NT2/D1 (cell line): ENCODE data around the gene MX1.

Experiments used
- YY1 ChIP-seq: IDR thresholded peaks from 2 replicates; pipeline ENCODE4 v1.6.1; 2011; ENCODE audit not compliant: insufficient read length, insufficient read depth
- ZNF274 ChIP-seq: IDR thresholded peaks from 2 replicates; pipeline ENCODE4 v1.6.1; 2011; ENCODE audit warnings: mild to moderate bottlenecking, low read depth, low read length

DNA sequence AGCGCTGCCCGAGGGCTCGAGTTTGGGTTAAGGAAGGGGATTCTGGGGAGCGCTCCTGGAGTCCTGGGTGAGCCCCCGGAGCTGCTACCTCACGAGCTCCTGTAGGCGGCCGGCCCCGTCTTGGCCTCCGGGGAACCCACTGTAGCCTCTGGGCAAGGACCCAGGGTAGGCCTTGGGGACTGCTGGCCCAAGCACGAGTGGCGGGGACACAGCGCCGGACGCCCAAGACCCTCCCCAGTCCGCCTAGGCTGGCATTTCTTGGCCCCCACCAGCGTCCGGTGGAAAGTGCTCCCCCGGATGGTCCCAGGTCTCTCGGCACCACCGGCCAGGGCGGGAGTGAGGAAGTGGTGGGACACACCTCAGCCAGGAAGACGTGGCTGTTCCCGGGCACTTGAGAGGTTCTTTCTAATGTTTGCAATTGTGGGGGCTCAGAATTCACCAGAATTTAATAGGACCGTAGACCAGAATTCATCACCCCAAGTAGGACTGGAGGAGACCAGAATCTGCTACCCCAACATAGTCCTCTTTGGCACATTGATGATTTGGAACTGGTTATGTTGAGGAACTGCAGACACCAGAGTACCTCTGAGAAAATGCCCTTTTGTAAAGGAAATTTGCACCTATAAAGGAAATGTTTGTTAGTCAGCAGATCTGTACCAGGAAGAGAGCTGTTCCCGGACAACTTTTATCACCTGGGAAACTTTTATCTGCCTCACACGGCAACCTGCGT, 82.5 kb downstream of the MX1 start:
- TF ChIP-seq ZNF274 (no peak), YY1 (no peak)
